Brain pericyte (primary cell): ENCODE data around the gene TMEM187.
A peak's percentile ranks its signal among the peaks of the same experiment; 100 is the strongest.
"Not testable (repeated sequence)": the region's sequence is repeated elsewhere in the genome, so short reads cannot be mapped to it uniquely, and the experiment has no call there.

Experiments used
- DNase-seq: peaks from one replicate; pipeline ENCODE4 v3.0.0-alpha.2; 2012; ENCODE audit warnings: low read depth, low spot score

TMEM187 gene

DNA sequence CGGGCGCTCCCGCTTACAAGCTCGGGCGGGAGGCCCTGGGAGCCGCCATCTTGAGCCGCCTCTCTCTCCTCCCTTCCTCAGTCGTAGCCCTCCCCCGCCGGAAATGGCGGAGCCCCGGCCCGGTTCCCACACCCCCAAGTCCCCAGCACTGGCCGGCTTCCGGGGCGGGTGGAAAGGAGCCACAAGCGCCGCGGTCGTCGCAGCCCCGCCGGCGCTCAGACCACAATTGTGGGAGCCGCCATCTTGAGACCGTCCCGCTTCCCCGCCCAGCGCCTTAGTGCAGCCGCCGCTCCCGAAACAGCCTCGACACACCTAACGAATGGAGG lies 1.5 kb upstream of the TMEM187 start:
- DNase-seq: peak; percentile 61

DNA sequence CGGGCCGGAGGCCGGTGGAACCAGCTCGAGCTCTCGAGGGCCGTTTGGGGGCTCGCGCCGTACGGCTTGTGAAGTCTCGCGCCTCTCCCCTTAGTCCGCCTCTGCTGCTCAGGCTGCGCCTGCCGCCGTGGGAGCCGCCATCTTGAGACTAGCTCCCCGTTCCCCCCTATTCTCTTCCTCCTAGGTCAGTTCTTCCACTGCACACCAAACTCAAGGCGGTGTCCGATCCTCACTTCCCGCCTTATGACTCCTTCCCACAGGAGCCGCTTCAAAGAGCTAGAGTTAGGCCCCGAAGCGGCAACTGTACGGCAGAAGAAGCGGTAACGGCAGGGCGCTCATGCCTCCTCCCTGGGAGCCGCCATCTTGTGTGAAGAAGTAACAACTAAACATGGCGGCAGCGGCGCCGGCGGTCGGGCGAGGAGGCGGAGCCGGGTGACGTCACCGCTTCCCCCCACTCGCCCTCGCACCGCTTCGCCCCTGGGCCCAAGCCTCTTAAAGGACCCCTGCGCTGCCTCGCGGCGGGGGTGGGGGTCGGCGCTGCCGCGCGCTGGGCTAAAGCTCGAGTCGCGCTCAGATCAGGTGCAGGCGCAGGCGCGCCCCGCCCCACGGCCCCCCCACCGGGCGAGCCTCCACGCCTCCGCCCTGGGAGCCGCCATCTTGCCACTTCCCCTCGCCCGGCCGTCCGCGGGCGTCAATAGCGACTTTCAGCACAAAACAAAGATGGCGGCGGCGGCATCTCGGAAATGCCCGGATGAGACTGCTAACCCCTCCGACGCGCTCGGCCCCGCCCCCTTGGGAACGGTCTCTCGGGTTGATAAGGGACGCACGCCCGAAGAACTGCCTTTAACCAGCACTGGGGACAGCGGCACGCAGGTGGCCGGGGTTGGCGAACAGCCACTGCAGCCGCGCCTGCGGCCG lies 845 bp upstream of the TMEM187 start, which contains the start of gene HCFC1:
TSS of gene HCFC1 (minus strand) at position 369 of the 918 bp plus-strand sequence. CDS start 978 bp downstream, outside the sequence.
- DNase-seq: peak; percentile 81

DNA sequence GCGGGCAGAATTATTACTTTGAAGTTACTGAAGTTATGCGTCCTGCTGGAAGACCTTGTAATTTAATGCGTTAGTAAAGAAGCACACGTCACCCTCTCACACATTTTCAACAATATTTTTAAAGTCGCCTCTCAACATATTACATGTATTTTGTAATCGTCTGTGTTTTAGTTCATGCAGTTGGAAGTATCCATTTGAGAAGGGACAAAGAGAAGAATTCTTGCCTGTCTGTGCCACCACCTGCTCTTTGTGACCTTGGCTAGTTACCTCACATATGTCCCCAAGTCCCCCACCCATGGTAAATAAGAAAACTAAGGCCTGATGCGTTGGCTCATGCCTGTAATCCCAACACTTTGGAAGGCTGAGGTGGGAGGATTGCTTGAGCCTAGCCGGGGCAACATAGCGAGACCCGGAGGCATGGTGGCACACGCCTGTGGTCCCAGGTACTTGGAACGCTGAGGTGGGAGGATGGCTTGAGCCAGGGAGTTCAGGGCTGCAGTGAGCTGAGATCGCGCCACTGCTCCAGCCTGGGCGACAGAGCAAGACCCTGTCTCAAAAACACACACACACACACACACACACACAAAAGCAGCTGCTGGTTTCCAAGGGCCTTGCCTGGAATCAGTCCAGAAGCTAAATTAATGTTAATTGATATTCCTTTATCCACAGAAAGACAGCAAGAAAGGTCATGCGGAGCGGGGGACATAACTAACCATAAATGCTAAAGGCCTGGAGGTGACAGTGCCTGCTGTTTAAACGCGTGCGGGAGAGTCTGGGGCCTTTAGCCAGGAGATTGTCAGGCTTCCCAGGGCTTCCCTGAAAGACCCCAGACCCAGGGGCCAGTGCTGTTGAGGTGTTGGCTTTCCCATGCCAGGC lies 811 bp downstream of the TMEM187 start:
- DNase-seq: no peak

DNA sequence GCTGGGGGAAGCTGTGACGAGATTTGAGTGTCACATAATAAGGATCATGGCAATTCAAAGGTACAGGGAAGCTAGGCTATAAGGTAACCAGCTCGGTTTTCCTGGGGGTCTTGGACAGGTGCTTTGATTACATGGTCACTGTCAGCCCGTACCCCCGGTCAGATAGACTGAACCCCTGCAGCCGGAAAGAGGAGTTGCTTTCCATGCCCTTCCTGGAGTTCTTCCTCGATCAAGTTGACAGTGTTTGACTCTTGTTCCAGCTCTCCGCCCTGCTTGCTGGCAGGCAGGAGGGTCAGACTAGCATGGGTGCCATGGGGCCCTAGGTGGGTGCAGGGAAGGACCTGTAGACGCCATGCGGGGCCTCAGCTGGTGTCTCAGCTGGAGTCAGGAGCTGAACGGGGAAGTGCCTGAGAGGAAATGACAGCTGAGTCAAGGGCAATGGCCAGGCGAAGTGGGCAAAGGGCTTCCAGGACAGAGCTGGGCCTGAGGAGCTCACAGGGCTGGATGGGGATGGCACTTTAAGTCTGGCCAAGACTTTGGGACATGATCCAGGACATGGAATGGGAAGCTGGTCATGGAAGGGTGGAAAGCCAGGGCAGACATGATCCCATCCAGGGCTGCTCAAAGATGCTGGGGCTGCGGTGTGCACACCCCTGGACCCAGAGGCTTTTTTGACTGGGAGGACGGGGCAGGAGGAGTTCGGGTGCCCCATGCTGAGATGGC lies 1.6 kb downstream of the TMEM187 start:
- no peak for DNase-seq

DNA sequence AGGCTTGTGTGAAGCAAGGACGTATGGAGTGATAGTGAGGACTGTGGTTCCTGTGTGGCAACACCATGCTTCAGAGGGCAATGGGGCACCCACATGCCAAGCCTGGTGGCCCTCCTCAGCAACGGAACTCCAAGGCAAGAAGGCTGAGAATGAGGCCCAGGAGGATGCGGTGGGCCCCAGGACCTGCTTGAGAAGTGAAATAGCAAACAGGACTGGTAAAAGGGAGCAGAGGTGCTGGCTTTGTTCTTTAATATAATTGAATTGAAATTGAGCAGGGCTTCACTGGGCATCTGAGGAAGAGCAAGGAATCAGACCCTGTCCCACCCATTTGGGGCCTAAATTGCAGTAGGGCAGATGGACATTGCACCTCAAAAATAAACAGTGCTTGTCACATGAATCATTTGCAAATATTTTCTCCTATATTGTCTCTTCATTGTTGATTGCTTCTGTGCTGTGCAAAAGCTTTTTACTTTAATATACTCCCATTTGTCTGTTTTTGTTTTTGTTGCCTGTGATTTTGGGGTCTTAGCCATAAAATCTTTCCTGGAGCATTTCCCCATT lies 2.3 kb downstream of the TMEM187 start:
- no peak for DNase-seq

DNA sequence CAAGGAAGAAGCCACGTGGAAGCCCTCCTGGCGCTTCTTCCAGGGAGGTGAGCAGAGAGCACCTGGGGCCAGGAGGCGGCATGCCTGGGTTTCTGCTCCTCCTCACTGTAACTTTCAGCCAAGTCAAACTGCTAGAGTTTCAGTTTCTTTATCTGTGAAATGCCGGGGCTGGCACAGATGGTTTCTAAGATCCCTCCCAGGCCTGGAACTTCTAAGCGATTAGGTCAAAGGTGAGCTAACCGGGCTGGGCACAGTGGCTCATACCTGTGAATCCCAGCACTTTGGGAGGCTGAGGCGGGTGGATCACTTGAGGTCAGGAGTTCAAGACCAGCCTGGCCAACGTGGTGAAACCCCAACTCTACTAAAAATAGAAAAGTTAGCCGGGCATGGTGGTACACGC lies 7.8 kb downstream of the TMEM187 start:
- not testable (repeated sequence) for DNase-seq

DNA sequence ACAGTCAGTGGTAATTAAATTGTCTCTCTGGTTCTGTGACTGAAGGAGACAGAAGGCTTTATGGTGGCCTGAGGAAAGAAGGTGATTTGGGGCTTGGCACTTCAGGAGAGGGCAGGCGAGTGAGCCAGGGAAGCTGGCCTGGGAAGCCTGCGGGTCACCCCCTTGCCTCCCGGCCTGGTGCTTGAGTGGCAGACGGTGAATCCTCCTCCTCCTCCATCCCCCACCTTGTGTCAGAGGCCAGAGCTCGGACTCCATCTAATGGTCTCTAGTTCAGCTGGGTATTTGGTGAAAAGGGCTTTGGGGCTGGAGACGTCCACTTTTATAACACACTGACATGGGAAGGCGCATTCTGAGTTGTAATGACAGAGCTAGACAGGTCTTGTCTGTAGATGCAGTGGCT lies 8.7 kb downstream of the TMEM187 start:
- no peak for DNase-seq

DNA sequence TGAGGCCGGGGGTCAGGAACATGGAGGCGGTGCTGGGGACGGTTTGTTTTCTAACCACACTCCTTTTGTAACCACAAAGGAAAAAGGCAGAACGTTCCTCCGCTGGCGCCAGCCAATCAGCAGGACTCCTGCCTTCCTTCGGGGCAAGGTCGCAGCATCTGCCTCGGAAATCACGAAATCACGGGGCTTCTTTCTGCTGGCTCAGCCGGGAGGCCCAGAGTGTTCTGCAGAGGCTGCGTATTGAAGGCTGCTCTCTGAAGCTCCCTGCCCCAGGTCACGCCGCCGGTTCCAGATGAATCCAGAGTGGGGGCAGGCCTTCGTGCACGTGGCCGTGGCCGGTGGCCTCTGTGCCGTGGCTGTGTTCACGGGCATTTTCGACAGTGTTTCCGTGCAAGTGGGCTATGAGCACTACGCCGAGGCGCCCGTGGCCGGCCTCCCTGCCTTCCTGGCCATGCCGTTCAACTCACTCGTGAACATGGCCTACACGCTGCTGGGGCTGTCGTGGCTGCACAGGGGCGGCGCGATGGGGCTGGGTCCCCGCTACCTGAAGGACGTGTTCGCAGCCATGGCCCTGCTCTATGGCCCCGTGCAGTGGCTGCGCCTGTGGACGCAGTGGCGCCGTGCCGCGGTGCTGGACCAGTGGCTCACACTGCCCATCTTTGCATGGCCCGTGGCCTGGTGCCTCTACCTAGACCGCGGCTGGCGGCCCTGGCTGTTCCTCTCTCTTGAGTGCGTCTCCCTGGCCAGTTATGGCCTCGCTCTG lies 9.4 kb downstream of the TMEM187 start:
- DNase-seq: no peak

DNA sequence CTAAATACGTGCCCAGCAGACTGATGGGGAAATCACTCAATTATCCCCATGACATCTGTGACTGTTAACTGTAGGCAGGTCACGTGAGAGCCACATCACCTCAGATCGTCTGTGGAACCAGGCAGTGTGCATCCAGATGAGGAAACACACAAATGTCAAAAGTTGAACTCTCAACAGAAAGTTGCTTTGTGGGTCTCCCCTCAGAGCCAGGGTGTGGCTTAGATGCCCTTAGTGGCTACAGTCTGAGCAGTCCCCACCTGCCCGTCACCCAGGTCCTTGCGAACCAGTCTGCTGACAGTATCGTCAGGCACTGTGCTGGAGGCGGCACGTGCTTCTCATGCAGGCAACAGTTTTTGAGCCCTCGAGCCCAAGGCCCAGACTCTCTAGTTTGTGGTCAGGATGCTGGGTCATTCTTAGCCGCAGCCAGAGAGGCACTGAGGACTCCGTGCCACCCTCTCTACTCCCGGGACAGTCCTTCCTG lies 10.8 kb downstream of the TMEM187 start:
- no peak for DNase-seq

DNA sequence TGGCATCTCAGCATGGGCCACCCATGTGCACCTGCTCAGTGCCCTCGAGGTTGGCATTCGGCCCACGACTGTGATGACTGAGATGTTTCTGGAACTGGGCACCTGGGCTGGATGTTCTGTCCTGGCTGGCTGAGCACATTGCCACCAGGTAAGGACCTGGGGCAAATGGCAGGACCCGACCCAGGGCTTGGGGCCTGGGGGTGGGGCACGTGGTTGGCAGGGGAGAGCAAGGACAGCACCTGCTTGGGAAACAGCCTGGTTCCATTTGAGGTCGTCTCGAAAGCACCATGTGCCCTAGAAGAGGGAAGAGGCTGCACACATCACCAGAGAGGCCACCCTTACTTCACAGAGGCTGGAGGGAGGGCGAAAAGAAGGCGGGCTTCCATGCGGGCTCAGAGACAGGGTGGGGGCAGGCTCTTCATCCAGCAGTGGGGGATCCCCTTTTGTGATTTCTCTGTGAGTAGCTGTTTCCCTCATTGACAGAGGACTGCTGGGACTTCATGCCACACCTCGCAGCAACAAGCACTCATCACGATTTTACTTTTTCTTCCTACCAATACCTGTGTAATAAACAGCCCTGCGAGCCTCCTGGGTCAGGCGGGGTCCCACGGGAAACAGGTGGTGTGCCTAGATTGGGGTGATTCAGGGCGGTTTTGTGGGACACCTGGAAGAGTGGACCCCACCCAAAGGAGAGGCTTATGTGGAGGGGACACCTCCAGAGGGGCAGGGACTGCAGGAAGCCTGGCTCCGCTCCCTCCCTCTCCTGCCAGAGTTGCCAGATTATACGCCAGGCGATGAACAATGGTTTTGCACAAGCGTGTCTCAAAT lies 12.0 kb downstream of the TMEM187 start:
- DNase-seq: no peak

DNA sequence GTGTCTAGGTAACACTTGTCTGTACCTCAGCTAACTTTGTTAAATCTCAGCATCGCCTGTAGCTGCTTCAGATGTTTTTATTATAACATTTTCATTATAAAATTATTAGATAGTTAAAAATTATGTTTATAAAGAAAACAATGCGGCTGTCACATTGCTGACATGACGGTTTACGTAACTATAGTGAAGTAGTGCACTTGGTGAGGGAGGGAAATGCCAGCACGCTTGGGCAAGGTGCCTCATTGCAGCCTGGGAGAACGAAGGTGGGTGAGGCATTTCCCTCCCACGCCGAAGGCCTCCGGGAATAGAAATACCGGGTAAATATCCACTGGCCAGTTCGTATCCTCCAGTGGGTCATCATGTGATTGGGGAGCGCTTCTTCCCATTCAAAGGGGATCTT lies 15.9 kb downstream of the TMEM187 start:
- no peak for DNase-seq

DNA sequence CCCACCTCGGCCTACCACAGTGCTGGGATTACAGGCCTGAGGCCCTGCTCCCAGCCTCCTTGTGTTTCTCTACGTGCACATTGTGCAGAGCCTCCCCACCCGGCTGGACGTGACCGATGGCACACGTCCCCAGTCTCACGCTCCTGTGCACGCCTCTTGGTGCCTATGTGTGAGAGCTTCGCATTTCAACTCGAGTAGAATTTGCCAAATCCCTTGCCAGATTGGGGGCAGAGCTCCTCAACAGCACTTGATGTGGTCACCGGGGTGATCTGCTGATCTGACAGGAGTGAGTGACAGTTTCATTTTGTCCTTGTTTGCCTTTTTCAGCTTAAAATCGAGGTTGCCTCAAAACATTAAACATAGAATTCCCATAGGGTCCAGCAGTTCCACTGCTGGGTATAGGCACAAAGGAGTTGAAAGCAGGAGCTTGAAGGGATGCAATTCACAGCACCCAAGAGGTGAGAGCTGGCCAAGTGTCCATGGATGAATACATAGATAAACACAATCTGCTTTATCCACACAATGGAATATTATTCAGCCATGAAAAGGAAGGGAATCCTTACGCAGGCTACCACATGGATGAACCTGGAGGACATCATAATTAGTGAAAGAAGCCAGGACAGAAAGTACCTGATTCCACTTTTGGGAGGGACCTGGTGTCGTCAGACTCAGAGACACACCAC lies 17.6 kb downstream of the TMEM187 start:
- DNase-seq: no peak

DNA sequence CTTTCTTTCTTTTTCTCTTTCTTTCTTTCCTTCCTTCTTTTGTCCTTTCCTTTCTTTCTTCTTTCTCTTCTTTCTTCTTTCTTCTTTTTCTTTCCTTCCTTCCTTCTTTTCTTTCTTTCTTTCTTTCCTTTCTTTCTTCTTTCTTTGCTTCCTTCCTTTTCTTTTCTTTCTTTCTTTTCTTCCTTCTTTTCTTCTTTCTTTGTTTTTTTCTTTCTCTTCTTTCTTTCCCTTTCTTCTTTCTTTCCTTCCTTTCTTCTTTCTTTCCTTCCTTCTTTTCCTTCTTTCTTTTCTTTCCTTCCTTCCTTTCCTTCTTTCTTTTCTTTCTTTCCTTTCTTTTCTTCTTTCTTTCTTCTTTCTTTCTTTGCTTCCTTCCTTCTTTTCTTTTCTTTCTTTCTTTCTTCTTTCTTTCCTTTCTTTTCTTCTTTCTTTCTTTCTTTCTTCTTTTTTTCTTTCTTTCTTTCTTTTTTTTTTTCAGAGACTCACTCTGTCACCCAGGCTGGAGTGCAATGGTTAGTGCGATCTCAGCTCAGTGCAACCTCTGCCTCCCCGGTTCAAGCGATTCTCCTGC lies 18.5 kb downstream of the TMEM187 start:
- no peak for DNase-seq

DNA sequence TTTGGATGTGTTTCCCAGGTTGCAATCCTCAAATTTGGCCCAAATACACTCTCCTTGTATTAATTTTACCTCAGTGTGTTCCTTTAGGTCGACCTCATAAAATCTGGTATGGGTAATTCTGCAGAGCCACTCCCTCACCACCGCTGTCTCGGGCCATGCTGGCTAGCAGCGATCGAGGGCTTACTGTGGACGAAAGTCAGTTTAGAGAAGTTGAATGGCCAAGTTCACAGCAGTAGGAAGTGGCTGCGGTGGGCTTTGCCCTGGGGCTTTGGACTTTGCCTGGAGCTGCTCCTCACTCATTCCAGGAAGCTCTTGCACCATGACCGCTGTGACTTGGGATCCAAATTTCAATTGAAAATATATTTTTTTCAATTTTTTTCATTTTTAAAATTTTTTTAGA lies 19.6 kb downstream of the TMEM187 start:
- DNase-seq: no peak

DNA sequence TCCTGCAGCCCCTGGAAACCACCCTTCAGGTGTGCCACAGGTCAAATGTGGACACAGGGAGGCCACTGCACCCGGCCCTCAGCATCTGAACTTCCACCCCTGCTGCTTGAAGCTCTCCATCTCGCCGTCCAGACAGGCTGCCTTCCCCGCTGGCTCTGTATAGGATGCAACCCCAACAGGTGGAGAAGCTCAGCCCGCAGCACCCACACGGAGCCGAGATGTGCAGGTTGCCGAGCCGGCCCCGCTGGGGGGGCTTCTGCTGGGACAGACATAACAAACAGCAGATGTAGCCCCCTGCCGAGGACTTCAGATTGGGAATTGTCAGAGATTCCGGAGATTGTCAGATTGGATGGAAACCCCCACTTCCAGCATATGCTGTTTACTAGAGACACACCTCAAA lies 20.5 kb downstream of the TMEM187 start:
- DNase-seq: no peak

DNA sequence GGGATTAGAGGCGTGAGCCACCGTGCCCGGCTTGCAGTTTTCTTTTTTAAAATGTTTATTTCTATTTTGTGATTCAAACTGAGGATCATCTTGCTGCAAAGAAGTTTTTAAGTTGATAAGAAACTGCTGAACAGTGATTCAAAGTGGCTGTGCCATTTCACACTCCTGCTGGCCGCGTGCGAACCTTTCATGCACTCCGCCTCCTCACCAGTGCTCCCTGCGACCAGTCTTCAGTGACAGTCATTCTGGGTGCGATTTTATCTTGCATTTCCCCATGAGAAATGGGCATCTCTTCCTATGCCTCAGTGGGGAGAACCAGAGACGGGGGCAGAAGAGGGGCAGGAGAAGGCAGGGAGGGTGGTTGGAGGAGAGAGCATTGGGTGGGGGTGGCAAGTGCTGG lies 21.4 kb downstream of the TMEM187 start:
- DNase-seq: no peak

DNA sequence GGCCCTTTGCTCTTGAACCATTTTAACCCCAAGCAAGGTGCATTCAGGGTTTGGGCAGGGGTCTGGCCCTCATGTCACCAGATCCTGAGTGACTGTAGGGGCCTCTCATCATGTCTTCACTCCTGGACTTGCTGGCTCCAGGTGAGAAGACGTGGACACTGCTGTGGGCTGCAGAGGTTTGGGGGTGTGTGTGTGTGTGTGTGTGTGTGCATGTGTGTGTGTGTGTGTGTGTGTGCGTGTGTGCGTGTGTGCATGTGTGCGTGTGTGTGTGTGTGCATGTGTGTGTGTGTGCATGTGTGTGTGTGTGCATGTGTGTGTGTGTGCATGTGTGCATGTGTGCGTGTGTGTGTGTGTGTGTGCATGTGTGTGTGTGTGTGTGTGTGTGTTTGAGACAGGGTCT lies 21.8 kb downstream of the TMEM187 start:
- not testable (repeated sequence) for DNase-seq

DNA sequence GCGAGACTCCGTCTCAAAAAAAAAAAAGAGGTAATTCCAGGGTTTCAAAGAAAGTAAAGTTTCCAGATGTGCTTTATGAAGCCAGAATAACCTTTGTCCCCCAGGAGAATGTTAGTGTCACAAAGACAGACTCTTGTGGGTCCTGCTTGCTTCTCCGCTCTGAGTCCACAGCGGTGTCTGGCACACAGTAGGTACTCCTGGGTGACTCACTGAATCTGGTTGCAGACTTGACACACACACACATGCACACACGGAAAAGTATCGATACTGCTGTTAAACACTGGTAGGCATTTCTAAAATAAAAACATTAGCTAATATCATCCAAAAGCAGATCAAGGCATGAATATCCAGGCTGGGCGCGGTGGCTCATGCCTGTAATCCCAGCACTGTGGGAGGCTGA lies 22.9 kb downstream of the TMEM187 start:
- DNase-seq: no peak
